GM18505 (cell line): ENCODE measurements around the gene VWA7.

ENCODE experiments used
- ATAC-seq: cut with Tn5 transposase; IDR thresholded peaks from one replicate; pipeline ENCODE4 v1.9.1; 2021; ENCODE audit not compliant: unreplicated experiment
- POLR2A ChIP-seq: IDR thresholded peaks from 4 replicates; pipeline ENCODE4 v1.6.1; 2011; ENCODE audit warnings: borderline replicate concordance; ENCODE audit not compliant: insufficient read depth, insufficient read length; ENCODE audit errors: extremely low read depth

Gene VWA7

GRCh38 chr6:31779908-31780307 is 2.8 kb upstream of the VWA7 start:
- no peak for ATAC-seq
- TF ChIP-seq POLR2A, result no peak

- no peak for TF ChIP-seq POLR2A
- no peak for ATAC-seq
Observed at GRCh38 chr6:31778999-31779885, 2.1 kb upstream of the VWA7 start.

GRCh38 chr6:31778193-31778592 is 1.1 kb upstream of the VWA7 start:
- TF ChIP-seq POLR2A, result no peak
- no peak for ATAC-seq

GRCh38 chr6:31777667-31778050 is 531 bp upstream of the VWA7 start:
- TF ChIP-seq POLR2A, result no peak
- no peak for ATAC-seq

- no peak for TF ChIP-seq POLR2A
- ATAC-seq, result no peak
Observed at GRCh38 chr6:31776485-31776988, 591 bp downstream of the VWA7 start.

- no peak for ATAC-seq
- TF ChIP-seq POLR2A, result no peak
Observed at GRCh38 chr6:31775633-31776484, 1.3 kb downstream of the VWA7 start.

- ATAC-seq, result no peak
- no peak for TF ChIP-seq POLR2A
Observed at GRCh38 chr6:31775184-31775583, 1.9 kb downstream of the VWA7 start.

- no peak for ATAC-seq
- no peak for TF ChIP-seq POLR2A
Observed at GRCh38 chr6:31771992-31772358, 5.2 kb downstream of the VWA7 start.

- ATAC-seq, result no peak
- no peak for TF ChIP-seq POLR2A
Observed at GRCh38 chr6:31770860-31771259, 6.3 kb downstream of the VWA7 start.

- ATAC-seq, result no peak
- TF ChIP-seq POLR2A, result no peak
Observed at GRCh38 chr6:31769684-31770371, 7.3 kb downstream of the VWA7 start.

GRCh38 chr6:31768363-31769257 is 8.5 kb downstream of the VWA7 start:
- ATAC-seq, result no peak
- no peak for TF ChIP-seq POLR2A

- no peak for TF ChIP-seq POLR2A
- ATAC-seq, result no peak
Observed at GRCh38 chr6:31767096-31767645, 10.0 kb downstream of the VWA7 start.
